Small intestine (tissue), 7 donors: ENCODE results near the gene TEX51. TPM values are rescaled to one million over a fixed set of nuclear protein-coding genes. Genes with fewer than 3 reads are reported as not detected.

Experiments used
- DNase-seq, 2 donors: peaks; one replicate each; pipeline versions ENCODE4 v3.0.0 to v3.0.0-alpha.2; 2013
- FAIRE-seq: peaks from 2 replicates; lab custom pipeline; 2012; peaks lifted over from hg19 to GRCh38; lab: Jason Lieb, UNC
- H3K27ac ChIP-seq, 3 donors: one replicate each; pipeline ENCODE4 v1.5.1; 2013; ENCODE audit warnings: low read length in 2 of 3, mild to moderate bottlenecking in 2 of 3, control low read depth in 1 of 3, inconsistent platforms in 1 of 3, low read depth in 1 of 3, moderate library complexity in 1 of 3
- H3K27me3 ChIP-seq, 3 donors: one replicate each; pipeline ENCODE4 v1.6.1; 2013; ENCODE audit warnings: low read length in 3 of 3, inconsistent platforms in 1 of 3; ENCODE audit not compliant: control insufficient read depth in 3 of 3, insufficient read depth in 3 of 3
- H3K36me3 ChIP-seq, 3 donors: one replicate each; pipeline ENCODE4 v1.6.1; 2013; ENCODE audit warnings: low read length in 3 of 3, inconsistent platforms in 1 of 3, low read depth in 1 of 3, mild to moderate bottlenecking in 1 of 3, moderate library complexity in 1 of 3; ENCODE audit not compliant: control insufficient read depth in 3 of 3, insufficient read depth in 2 of 3
- H3K4me1 ChIP-seq, 3 donors: one replicate each; pipeline ENCODE4 v1.6.1; 2013; ENCODE audit warnings: low read length in 2 of 3, inconsistent platforms in 1 of 3, low read depth in 1 of 3, mild to moderate bottlenecking in 1 of 3, moderate library complexity in 1 of 3; ENCODE audit not compliant: control insufficient read depth in 3 of 3, insufficient read depth in 2 of 3
- H3K4me3 ChIP-seq, 3 donors: one replicate each; pipeline ENCODE4 v1.5.1; 2013; ENCODE audit warnings: low read length in 3 of 3, control low read depth in 1 of 3, inconsistent platforms in 1 of 3, low read depth in 1 of 3, mild to moderate bottlenecking in 1 of 3, moderate library complexity in 1 of 3
- H3K9me3 ChIP-seq, 2 donors: one replicate each; pipeline ENCODE4 v1.6.1; 2013; ENCODE audit warnings: low read depth in 1 of 2, low read length in 1 of 2; ENCODE audit not compliant: control insufficient read depth in 2 of 2, insufficient read depth in 1 of 2
- WGBS, 3 donors: extraction: QIAGEN DNeasy Blood & Tissue Kit; methylation state at CpG; one replicate each; pipeline ENCODE4 v1.1.7; 2013; 5-methylcytosine and 5-hydroxymethylcytosine counted together
- polyA plus RNA-seq, 4 donors: library from polyadenylated mRNA; stranded (reverse) in 3 of 4; unstranded in 1 of 4; fragments of 200-250 nt in 3 of 4; fragments of 120-200 nt in 1 of 4; gene quantifications; one replicate each; pipeline versions ENCODE4 v1.2.1 to v1.2.3, GENCODE V29; 2013
- donor health status: healthy with polysubstance abuse.
- donor health status: control.
- donor health status: control.
- donor health status: Bipolar disorder and iron deficiency.
- donor health status: healthy.

Gene TEX51
- polyA plus RNA-seq, 4 donors: not detected

GRCh38 chr2:126900646-126901319 is 2.1 kb downstream of the TEX51 start:
- Histone ChIP-seq H3K9me3 (peaks cover 0 to 5% of the 10 kb centered on the region in 2 donors), H3K4me1 (no peaks in the 10 kb centered on the region), H3K27me3 (peaks cover 0 to 3% (median 0%) of the 10 kb centered on the region in 3 donors), H3K27ac (no peak overlapping the region), H3K4me3 (no peak overlapping the region), H3K36me3 (no peaks in the 10 kb centered on the region)
- WGBS, 3 donors: 78 to 85% (median 83%) methylated on average over 9 of the region's 9 CpGs
- FAIRE-seq: no peak
- no peak for DNase-seq

DNA sequence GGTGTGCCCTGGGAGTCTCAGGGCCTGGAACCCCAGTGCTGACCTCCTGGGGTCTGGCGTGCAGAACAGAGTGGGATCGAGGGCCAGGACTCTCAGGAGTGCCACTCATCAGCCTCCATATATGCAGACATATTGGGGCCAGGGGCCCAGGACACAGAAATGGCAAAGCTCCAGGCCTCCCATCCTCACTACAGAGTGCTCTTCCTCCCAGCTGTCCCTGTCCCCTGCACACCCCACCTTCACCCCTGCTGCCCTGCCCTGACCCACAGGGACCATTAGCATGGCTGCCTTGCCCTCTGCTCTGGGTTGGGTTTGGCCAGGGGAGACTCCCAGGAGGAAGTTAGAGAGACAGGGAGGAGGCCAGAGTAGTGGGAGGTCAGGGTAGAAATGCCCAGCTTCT is 2.8 kb downstream of the TEX51 start:
- FAIRE-seq: no peak
- H3K9me3 ChIP-seq: peaks cover 0 to 5% of the 10 kb centered on the region in 2 donors
- H3K36me3 ChIP-seq: no peaks in the 10 kb centered on the region
- H3K27ac ChIP-seq: no peak overlapping the region
- H3K4me1 ChIP-seq: no peaks in the 10 kb centered on the region
- H3K27me3 ChIP-seq: peaks cover 0 to 3% (median 0%) of the 10 kb centered on the region in 3 donors
- no peak overlapping the region for H3K4me3 ChIP-seq
- no peak for DNase-seq
- WGBS, 3 donors: 86 to 89% (median 89%) methylated on average over 2 of the region's 2 CpGs

DNA sequence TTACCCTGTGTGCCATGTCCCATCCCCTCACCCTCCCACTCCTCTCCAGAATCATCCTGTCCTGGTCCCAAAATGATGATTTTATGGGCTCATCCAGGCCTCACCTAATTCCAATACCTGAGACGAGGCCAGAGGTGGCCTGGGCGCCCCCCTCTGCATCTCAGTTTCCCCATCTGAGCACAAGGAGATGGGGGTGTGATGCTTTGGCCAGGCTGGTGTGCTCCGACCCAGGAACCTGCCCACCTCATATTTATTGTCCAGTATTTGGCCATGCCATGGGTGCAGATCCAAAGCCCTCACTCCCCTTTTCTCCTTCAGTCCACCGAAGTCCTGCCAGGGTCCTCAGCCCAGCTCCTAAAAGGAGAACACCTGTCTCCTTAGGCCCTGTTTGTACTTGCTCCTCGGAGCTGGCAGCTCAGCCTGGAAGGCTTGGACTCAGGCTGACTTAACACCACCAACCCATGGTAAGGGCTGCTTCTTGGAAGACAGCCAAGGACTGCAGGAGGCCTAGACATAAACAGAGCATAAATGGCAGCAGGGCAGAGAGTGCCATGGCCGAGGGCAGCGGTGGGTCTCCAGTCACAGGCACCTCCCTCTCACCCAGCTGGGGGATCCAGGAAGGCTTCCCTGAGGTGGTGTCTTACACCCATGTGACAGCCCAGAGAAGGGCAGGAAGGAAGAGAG is 3.6 kb downstream of the TEX51 start:
- FAIRE-seq: no peak
- H3K4me3 ChIP-seq: no peak overlapping the region
- H3K4me1 ChIP-seq: no peaks in the 10 kb centered on the region
- peaks cover 0 to 3% (median 2%) of the 10 kb centered on the region in 3 donors for H3K27me3 ChIP-seq
- H3K36me3 ChIP-seq: no peaks in the 10 kb centered on the region
- peaks cover 0 to 5% of the 10 kb centered on the region in 2 donors for H3K9me3 ChIP-seq
- DNase-seq: no peak
- no peak overlapping the region for H3K27ac ChIP-seq
- WGBS, 3 donors: 61 to 74% (median 67%) methylated on average over 7 of the region's 7 CpGs

DNA sequence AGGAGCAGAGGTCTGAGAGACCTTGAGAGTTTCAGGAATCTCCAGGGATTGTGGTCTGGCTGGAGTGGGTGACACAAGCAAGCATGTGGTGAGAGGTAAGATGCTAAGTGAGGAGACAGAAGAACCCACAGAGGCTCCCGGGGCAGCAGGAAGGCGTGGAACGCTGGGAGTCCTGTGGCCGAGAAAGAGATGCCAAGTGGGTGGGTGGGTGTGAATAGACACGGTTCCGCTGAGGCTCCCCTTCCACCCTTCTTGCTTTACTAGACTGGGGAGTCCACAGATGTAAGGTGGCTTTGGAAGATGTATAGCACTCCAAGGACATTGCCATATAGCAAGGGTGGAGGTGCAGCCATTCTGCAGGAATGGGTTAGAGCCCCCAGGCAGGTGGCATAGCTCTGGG is 4.2 kb downstream of the TEX51 start:
- WGBS, 3 donors: 81 to 94% (median 90%) methylated on average over 6 of the region's 6 CpGs
- no peaks in the 10 kb centered on the region for H3K4me1 ChIP-seq
- no peak overlapping the region for H3K27ac ChIP-seq
- peaks cover 0 to 3% (median 2%) of the 10 kb centered on the region in 3 donors for H3K27me3 ChIP-seq
- no peaks in the 10 kb centered on the region for H3K36me3 ChIP-seq
- H3K9me3 ChIP-seq: peaks cover 0 to 5% of the 10 kb centered on the region in 2 donors
- no peak for FAIRE-seq
- H3K4me3 ChIP-seq: no peak overlapping the region
- no peak for DNase-seq

GRCh38 chr2:126905991-126906390 is 7.3 kb downstream of the TEX51 start:
- no peak for FAIRE-seq
- WGBS, 3 donors: 73 to 83% (median 80%) methylated on average over 5 of the region's 5 CpGs
- no peak for DNase-seq
- H3K36me3 ChIP-seq: no peaks in the 10 kb centered on the region
- H3K4me1 ChIP-seq: no peaks in the 10 kb centered on the region
- H3K27me3 ChIP-seq: peaks cover 0 to 3% (median 2%) of the 10 kb centered on the region in 3 donors
- H3K4me3 ChIP-seq: no peak overlapping the region
- peaks cover 0 to 3% of the 10 kb centered on the region in 2 donors for H3K9me3 ChIP-seq
- H3K27ac ChIP-seq: no peak overlapping the region

- Histone ChIP-seq H3K27ac (no peak overlapping the region), H3K27me3 (peaks cover 0 to 3% (median 2%) of the 10 kb centered on the region in 3 donors), H3K4me3 (no peak overlapping the region), H3K36me3 (no peaks in the 10 kb centered on the region), H3K9me3 (peaks cover 0 to 3% of the 10 kb centered on the region in 2 donors), H3K4me1 (no peaks in the 10 kb centered on the region)
- 64 to 70% (median 66%) methylated on average over 6 of the region's 6 CpGs for WGBS, 3 donors
- no peak for FAIRE-seq
- no peak for DNase-seq
Measured at GRCh38 chr2:126906781-126907180, 8.1 kb downstream of the TEX51 start.

DNA sequence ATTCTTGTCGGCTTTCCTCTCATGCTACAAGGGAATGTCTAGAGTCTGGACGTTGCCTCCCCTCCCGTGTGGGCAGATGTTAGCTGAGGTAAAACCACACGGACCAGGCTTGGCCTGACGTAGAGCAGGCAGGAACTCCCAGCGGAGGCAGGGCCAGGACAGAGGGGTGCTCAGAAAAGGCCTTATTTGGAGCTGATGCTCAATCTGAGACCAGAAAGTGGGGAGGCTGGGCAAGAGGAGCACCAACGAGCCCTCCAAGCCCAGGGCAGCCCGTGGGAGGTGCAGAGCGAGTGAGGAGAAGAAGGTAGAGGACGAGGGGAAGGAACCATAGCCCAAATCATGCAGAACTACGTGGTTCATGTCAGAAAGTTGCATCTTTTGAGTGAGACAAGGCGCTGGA is 9.0 kb downstream of the TEX51 start:
- Histone ChIP-seq H3K4me1 (no peaks in the 10 kb centered on the region), H3K36me3 (no peaks in the 10 kb centered on the region), H3K9me3 (peaks cover 0 to 3% of the 10 kb centered on the region in 2 donors), H3K4me3 (no peak overlapping the region), H3K27me3 (peaks cover 0 to 3% (median 2%) of the 10 kb centered on the region in 3 donors), H3K27ac (no peak overlapping the region)
- WGBS, 3 donors: 56 to 82% (median 70%) methylated on average over 12 of the region's 12 CpGs
- no peak for DNase-seq
- FAIRE-seq: no peak

GRCh38 chr2:126908721-126909177 is 10.1 kb downstream of the TEX51 start:
- Histone ChIP-seq H3K36me3 (no peaks in the 10 kb centered on the region), H3K27me3 (peaks cover 0 to 3% (median 2%) of the 10 kb centered on the region in 3 donors), H3K4me1 (no peaks in the 10 kb centered on the region), H3K4me3 (no peak overlapping the region), H3K27ac (no peak overlapping the region), H3K9me3 (peaks cover 0 to 3% of the 10 kb centered on the region in 2 donors)
- 61 to 78% (median 73%) methylated on average over 10 of the region's 10 CpGs for WGBS, 3 donors
- FAIRE-seq (no peak), DNase-seq (no peak)
